Keratinocyte (primary cell): Measurements from ENCODE around the gene SNPH. TPM values are rescaled to one million over a fixed set of nuclear protein-coding genes. Genes with fewer than 3 reads are reported as not detected.
A peak's percentile ranks its signal among the peaks of the same experiment; 100 is the strongest.

Experiments used
- DNase-seq: peaks from one replicate; pipeline ENCODE4 v3.0.0-alpha.2; 2011; ENCODE audit warnings: low read depth, missing footprints, low spot score
- FAIRE-seq: peaks from 2 replicates; lab custom pipeline; 2011; peaks lifted over from hg19 to GRCh38; lab: Jason Lieb, UNC
- H2AFZ ChIP-seq: 2 replicates; pipeline ENCODE4 v1.6.0; 2012; ENCODE audit warnings: low read length, control low read depth, inconsistent platforms; ENCODE audit not compliant: control insufficient read depth
- H3K27ac ChIP-seq: 2 replicates; pipeline ENCODE4 v1.5.1; 2011; ENCODE audit warnings: low read length; ENCODE audit not compliant: control insufficient read depth, insufficient read depth
- H3K27me3 ChIP-seq: 3 replicates; pipeline ENCODE4 v1.6.0; 2011; ENCODE audit warnings: low read length; ENCODE audit not compliant: control insufficient read depth, insufficient read depth; ENCODE audit errors: extremely low read depth
- H3K36me3 ChIP-seq, 2 experiments: 2 replicates in 1 of 2; 3 replicates in 1 of 2; pipeline ENCODE4 v1.5.1; 2011; ENCODE audit warnings: low read length in 2 of 2, mild to moderate bottlenecking in 1 of 2; ENCODE audit not compliant: control insufficient read depth in 2 of 2, insufficient read depth in 2 of 2; ENCODE audit errors: extremely low read depth in 1 of 2
- H3K4me1 ChIP-seq: 3 replicates; pipeline ENCODE4 v1.5.1; 2011; ENCODE audit warnings: low read length; ENCODE audit not compliant: control insufficient read depth, insufficient read depth; ENCODE audit errors: extremely low read depth
- H3K4me2 ChIP-seq: 3 replicates; pipeline ENCODE4 v1.6.0; 2011; ENCODE audit warnings: low read depth, low read length; ENCODE audit not compliant: control insufficient read depth, insufficient read depth; ENCODE audit errors: extremely low read depth
- H3K4me3 ChIP-seq, 3 experiments: fragments of 200-600 bp in 1 of 3; sonication (generic) in 1 of 3; 2 replicates in 2 of 3; 3 replicates in 1 of 3; pipeline ENCODE4 v1.5.1; 2011 to 2016; ENCODE audit warnings: low read length in 3 of 3, mild to moderate bottlenecking in 3 of 3, control low read depth in 2 of 3, inconsistent platforms in 1 of 3, low read depth in 1 of 3, mixed read lengths in 1 of 3, mixed run types in 1 of 3, moderate library complexity in 1 of 3; ENCODE audit not compliant: control insufficient read depth in 2 of 3, insufficient read depth in 2 of 3; ENCODE audit errors: extremely low read depth in 1 of 3
- H3K79me2 ChIP-seq: 2 replicates; pipeline ENCODE4 v1.6.0; 2012; ENCODE audit warnings: low read length; ENCODE audit not compliant: control insufficient read depth, insufficient read depth
- H3K9ac ChIP-seq: 3 replicates; pipeline ENCODE4 v1.6.0; 2011; ENCODE audit warnings: low read length; ENCODE audit not compliant: control insufficient read depth, insufficient read depth; ENCODE audit errors: extremely low read depth
- H3K9me1 ChIP-seq: 3 replicates; pipeline ENCODE4 v1.6.0; 2011; ENCODE audit warnings: low read length; ENCODE audit not compliant: control insufficient read depth, insufficient read depth; ENCODE audit errors: extremely low read depth
- H3K9me3 ChIP-seq: 2 replicates; pipeline ENCODE4 v1.5.1; 2012; ENCODE audit warnings: low read depth, low read length; ENCODE audit not compliant: control insufficient read depth
- H4K20me1 ChIP-seq: 3 replicates; pipeline ENCODE4 v1.6.0; 2011; ENCODE audit warnings: low read length; ENCODE audit not compliant: control insufficient read depth, insufficient read depth; ENCODE audit errors: extremely low read depth
- EZH2 ChIP-seq: IDR thresholded peaks from one replicate; pipeline ENCODE4 v1.6.1; 2012; ENCODE audit warnings: inconsistent platforms, mild to moderate bottlenecking, low read length, moderate library complexity
- dilution Hi-C: fragments of 300-500 bp; cut with MboI; formaldehyde crosslinking; loops from one replicate; pipeline ENCODE4 v1.7.0; 2020; ENCODE audit warnings: low sequenced_read_pairs; ENCODE audit not compliant: extremely low pct_ligation_motif_present
- polyA plus RNA-seq, 5 experiments: library from polyadenylated mRNA; depleted of rRNA in 3 of 5; stranded (reverse) in 3 of 5; stranded (forward) in 1 of 5; unstranded in 1 of 5; fragments of >200 nt; gene quantifications; 1 replicate in 1 of 5; 2 replicates in 3 of 5; 3 replicates in 1 of 5; pipeline versions ENCODE4 v1.2.1 to v1.2.3, GENCODE V29; 2011 to 2012; ENCODE audit warnings: missing spikeins in 2 of 5, low read depth in 1 of 5, low replicate concordance in 1 of 5
- TF ChIP-seq, protein P1 (sequence below), 3 experiments: IDR thresholded peaks in 1 of 3; conservative IDR thresholded peaks in 1 of 3; optimal IDR thresholded peaks in 1 of 3; 2 replicates in 2 of 3; 3 replicates in 1 of 3; pipeline versions ENCODE3 to v1.5.1; 2011; ENCODE audit warnings: low read length in 3 of 3, mild to moderate bottlenecking in 3 of 3, moderate library complexity in 2 of 3, control low read depth in 1 of 3, inconsistent platforms in 1 of 3; ENCODE audit not compliant: insufficient read depth in 2 of 3; ENCODE audit errors: extremely low read depth in 1 of 3

SNPH gene
- polyA plus RNA-seq, 1 donor (not counting 4 experiments of a cell fraction or from before 2014, with no cell fraction given) = 1.3 TPM

DNA sequence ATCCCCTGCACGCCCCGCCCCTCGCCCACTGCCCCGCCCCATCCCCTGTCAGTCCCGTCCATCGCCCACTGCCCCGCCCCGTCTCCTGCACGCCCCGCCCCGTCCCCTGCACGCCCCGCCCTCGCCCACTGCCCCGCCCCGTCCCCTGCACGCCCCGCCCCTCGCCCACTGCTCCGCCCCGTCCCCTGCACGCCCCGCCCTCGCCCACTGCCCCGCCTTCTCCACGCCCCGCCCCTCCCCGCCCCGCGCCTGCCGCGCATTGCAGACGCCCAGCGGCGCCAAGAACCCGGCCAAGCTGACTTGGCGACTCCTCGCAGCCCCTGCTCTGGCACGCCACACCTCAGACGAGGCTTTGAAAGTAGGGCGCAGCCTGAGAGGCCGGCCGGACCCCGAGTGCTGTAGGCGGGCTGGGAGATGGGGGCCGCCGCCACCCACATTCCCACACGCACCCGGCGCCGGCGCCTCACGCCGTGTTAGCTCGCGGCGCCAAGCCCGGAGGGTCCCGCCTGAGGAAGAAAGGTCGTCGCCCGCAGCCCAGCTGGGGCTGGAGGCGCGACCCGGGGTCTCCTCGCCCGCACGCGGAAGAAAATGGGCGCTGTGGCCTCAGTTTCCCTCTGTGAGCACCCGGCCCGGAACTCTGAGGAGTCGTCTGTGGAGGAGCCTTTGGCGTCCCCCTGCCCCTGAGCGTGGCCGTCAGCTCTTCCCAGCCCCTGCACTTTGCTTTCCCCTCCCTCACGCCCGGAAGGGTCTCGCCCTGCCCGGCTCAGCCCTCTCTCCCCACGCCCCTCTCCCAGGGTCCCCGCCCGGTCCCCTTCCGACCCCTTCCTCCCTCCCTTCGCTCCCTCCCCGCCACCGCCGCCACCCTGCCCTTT is 40.1 kb upstream of the SNPH start, which contains the start of gene RAD21L1:
RAD21L1 (plus strand) TSS at position 262 of the 872 bp plus-strand sequence. CDS start 2,410 bp downstream, outside the sequence.
- Histone ChIP-seq H3K9me1 (no peaks in the 10 kb centered on the region), H3K27ac (no peak within 1 kb of the TSS), H3K4me2 (peak within 1 kb of the TSS; percentile 94), H3K79me2 (no peaks in the 10 kb centered on the region), H3K27me3 (peaks cover 24% of the 10 kb centered on the region), H3K36me3 (no peaks in the 10 kb centered on the region), H3K4me1 (peaks cover 3% of the 10 kb centered on the region), H4K20me1 (no peaks in the 10 kb centered on the region), H3K9me3 (no peaks in the 10 kb centered on the region), H2AFZ (peak within 1 kb of the TSS; percentile 84), H3K4me3 (peak within 1 kb of the TSS; percentile 40 to 75 (median 70)), H3K9ac (peak within 1 kb of the TSS; percentile 58)
- dilution Hi-C loops = no loop called here
- TF ChIP-seq, protein P1, sequence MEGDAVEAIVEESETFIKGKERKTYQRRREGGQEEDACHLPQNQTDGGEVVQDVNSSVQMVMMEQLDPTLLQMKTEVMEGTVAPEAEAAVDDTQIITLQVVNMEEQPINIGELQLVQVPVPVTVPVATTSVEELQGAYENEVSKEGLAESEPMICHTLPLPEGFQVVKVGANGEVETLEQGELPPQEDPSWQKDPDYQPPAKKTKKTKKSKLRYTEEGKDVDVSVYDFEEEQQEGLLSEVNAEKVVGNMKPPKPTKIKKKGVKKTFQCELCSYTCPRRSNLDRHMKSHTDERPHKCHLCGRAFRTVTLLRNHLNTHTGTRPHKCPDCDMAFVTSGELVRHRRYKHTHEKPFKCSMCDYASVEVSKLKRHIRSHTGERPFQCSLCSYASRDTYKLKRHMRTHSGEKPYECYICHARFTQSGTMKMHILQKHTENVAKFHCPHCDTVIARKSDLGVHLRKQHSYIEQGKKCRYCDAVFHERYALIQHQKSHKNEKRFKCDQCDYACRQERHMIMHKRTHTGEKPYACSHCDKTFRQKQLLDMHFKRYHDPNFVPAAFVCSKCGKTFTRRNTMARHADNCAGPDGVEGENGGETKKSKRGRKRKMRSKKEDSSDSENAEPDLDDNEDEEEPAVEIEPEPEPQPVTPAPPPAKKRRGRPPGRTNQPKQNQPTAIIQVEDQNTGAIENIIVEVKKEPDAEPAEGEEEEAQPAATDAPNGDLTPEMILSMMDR (optimal IDR thresholded peaks at IDR 0.05 in 1 of 3, IDR thresholded peaks at IDR 0.05 in 1 of 3, conservative IDR thresholded peaks at IDR 0.05 in 1 of 3; ENCODE audit: extremely low read depth in 1 of 3, insufficient read depth in 2 of 3, low read length in 3 of 3) = no peak
- peak; percentile 27 for TF ChIP-seq EZH2
- DNase-seq = no peak
- FAIRE-seq = no peak

DNA sequence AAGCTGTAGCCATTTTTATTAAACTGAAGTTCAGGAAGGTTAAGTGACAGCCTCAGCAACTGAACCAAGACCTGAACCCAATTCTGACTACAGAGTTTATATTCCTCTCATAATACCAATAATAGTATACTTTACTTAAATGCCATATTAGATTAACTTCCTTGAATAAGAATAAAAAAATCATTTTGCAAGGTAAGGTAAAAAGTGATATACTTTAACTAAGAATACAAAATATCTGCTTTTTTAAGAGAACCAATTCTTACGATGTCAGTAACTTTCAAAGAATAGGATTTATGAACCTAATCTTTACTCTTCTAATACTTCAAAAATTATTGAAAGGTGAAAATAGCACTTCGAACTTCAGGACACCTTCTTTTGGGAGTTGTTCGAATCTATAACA is 36.6 kb upstream of the SNPH start:
- no peak for TF ChIP-seq EZH2
- TF ChIP-seq, protein P1 (optimal IDR thresholded peaks at IDR 0.05 in 1 of 3, IDR thresholded peaks at IDR 0.05 in 1 of 3, conservative IDR thresholded peaks at IDR 0.05 in 1 of 3; ENCODE audit: extremely low read depth in 1 of 3, insufficient read depth in 2 of 3, low read length in 3 of 3) = no peak
- Histone ChIP-seq H3K9ac (no peak overlapping the region), H3K9me1 (no peaks in the 10 kb centered on the region), H3K36me3 (no peaks in the 10 kb centered on the region), H4K20me1 (no peaks in the 10 kb centered on the region), H2AFZ (no peak overlapping the region), H3K27ac (no peak overlapping the region), H3K79me2 (no peaks in the 10 kb centered on the region), H3K4me1 (peaks cover 3% of the 10 kb centered on the region), H3K4me3 (no peak overlapping the region), H3K9me3 (no peaks in the 10 kb centered on the region), H3K4me2 (no peak overlapping the region), H3K27me3 (peaks cover 25% of the 10 kb centered on the region)
- FAIRE-seq (no peak), DNase-seq (no peak)
- dilution Hi-C loops = no loop called here
